NT2/D1 (cell line): ENCODE results near the gene TXNDC12.
"Not testable (repeated sequence)": the region's sequence is repeated elsewhere in the genome, so short reads cannot be mapped to it uniquely, and the experiment has no call there.

Experiments
- SUZ12 ChIP-seq: IDR thresholded peaks from 2 replicates; pipeline ENCODE4 v1.6.1; 2011; ENCODE audit not compliant: insufficient read length, insufficient read depth; ENCODE audit errors: extremely low read depth
- YY1 ChIP-seq: IDR thresholded peaks from 2 replicates; pipeline ENCODE4 v1.6.1; 2011; ENCODE audit not compliant: insufficient read length, insufficient read depth
- ZNF274 ChIP-seq: IDR thresholded peaks from 2 replicates; pipeline ENCODE4 v1.6.1; 2011; ENCODE audit warnings: mild to moderate bottlenecking, low read depth, low read length

GRCh38 chr1:52077277-52077676, 22.3 kb upstream of the TXNDC12 start:
- TF ChIP-seq YY1, ZNF274, SUZ12: not testable (repeated sequence)
